ENCODE measurements around the gene KCTD19. TPM values are rescaled to one million over a fixed set of nuclear protein-coding genes. Genes with fewer than 3 reads are reported as not detected.

Gene KCTD19
- total RNA-seq, 1 experiment from 2014 or later: not detected

GRCh38 chr16:67257486-67258160, 68.9 kb downstream of the KCTD19 start:
- intact Hi-C loops (cut with micrococcal nuclease): no loop called here
- ATAC-seq (no peak), DNase-seq (no peak)
- H4K20me1 ChIP-seq (ENCODE audit: low read length): no peaks in the 10 kb centered on the region
- no peaks in the 10 kb centered on the region for H3K4me1 ChIP-seq (ENCODE audit: insufficient read depth, low read length)
- H3F3A ChIP-seq (ENCODE audit: low read length, unreplicated experiment): no peaks in the 10 kb centered on the region
- POLR2A ChIA-PET (ENCODE audit: unreplicated experiment): no interaction called here
- H3K9me3 ChIP-seq (ENCODE audit: low read length): no peaks in the 10 kb centered on the region
- no peaks in the 10 kb centered on the region for H3K9me2 ChIP-seq (replicated peaks; ENCODE audit: low read length)
- BruUV-seq (replicated peaks): no TSS peak
- H3K9ac ChIP-seq (ENCODE audit: low read length): no peak overlapping the region
- no peaks in the 10 kb centered on the region for H3K36me3 ChIP-seq (ENCODE audit: low read depth, low read length)
- no peak overlapping the region for H3K4me2 ChIP-seq (ENCODE audit: low read length)
- CTCF ChIA-PET: no interaction called here
- H3K79me2 ChIP-seq (ENCODE audit: low read length): no peaks in the 10 kb centered on the region
- TF ChIP-seq, protein P1, sequence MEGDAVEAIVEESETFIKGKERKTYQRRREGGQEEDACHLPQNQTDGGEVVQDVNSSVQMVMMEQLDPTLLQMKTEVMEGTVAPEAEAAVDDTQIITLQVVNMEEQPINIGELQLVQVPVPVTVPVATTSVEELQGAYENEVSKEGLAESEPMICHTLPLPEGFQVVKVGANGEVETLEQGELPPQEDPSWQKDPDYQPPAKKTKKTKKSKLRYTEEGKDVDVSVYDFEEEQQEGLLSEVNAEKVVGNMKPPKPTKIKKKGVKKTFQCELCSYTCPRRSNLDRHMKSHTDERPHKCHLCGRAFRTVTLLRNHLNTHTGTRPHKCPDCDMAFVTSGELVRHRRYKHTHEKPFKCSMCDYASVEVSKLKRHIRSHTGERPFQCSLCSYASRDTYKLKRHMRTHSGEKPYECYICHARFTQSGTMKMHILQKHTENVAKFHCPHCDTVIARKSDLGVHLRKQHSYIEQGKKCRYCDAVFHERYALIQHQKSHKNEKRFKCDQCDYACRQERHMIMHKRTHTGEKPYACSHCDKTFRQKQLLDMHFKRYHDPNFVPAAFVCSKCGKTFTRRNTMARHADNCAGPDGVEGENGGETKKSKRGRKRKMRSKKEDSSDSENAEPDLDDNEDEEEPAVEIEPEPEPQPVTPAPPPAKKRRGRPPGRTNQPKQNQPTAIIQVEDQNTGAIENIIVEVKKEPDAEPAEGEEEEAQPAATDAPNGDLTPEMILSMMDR (conservative IDR thresholded peaks at IDR 0.05; ENCODE audit: low read depth, low read length): no peak
- TF ChIP-seq EZH2 (IDR thresholded peaks at IDR 0.05; ENCODE audit: low read length, unreplicated experiment) (no peak), EZH2phosphoT487 (IDR thresholded peaks at IDR 0.05; ENCODE audit: borderline replicate concordance, low read length) (no peak)
- no peak overlapping the region for H3K4me3 ChIP-seq (ENCODE audit: low read length)
- no peak overlapping the region for H3K27ac ChIP-seq (ENCODE audit: low read length)
- H3K27me3 ChIP-seq (ENCODE audit: low read length): no peaks in the 10 kb centered on the region
- H2AFZ ChIP-seq (ENCODE audit: low read length): no peak overlapping the region

DNA sequence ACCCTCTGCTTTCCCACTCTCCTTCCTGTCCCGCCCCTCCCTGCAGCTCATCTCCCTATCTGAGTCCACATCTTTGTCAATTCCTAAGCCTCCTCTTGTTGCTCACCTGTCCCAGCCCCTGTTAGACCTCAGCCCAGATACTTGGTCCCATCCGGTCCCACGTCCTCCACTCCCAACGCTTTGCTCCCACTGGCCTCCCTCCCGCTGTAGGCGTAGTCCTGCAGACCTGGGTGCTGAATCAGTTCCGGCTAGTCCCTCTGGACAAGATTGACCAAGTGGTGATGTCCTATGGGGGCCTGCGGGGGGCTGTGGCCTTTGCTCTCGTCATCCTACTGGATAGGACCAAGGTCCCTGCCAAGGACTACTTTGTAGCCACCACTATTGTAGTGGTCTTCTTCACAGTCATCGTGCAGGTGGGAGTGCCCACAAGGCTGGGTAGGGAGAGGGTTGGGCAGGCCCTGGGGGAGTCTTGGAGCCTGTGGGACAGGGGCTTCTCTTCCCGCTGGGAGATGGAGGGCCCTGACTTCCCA, 69.8 kb downstream of the KCTD19 start:
- no peak overlapping the region for H2AFZ ChIP-seq (ENCODE audit: low read length)
- DNase-seq: no peak
- no peak overlapping the region for H3K4me2 ChIP-seq (ENCODE audit: low read length)
- H3K27ac ChIP-seq (ENCODE audit: low read length): no peak overlapping the region
- intact Hi-C loops (cut with micrococcal nuclease): no loop called here
- no peaks in the 10 kb centered on the region for H3K79me2 ChIP-seq (ENCODE audit: low read length)
- no peaks in the 10 kb centered on the region for H3K27me3 ChIP-seq (ENCODE audit: low read length)
- H4K20me1 ChIP-seq (ENCODE audit: low read length): no peaks in the 10 kb centered on the region
- no peak overlapping the region for H3K9ac ChIP-seq (ENCODE audit: low read length)
- ChIA-PET POLR2A (ENCODE audit: unreplicated experiment) (no interaction called here), CTCF (no interaction called here)
- TF ChIP-seq, protein P1 (conservative IDR thresholded peaks at IDR 0.05; ENCODE audit: low read depth, low read length): no peak
- TF ChIP-seq EZH2phosphoT487 (IDR thresholded peaks at IDR 0.05; ENCODE audit: borderline replicate concordance, low read length): no peak
- no peak for TF ChIP-seq EZH2 (IDR thresholded peaks at IDR 0.05; ENCODE audit: low read length, unreplicated experiment)
- no peak overlapping the region for H3K4me3 ChIP-seq (ENCODE audit: low read length)
- H3K36me3 ChIP-seq (ENCODE audit: low read depth, low read length): no peaks in the 10 kb centered on the region
- H3F3A ChIP-seq (ENCODE audit: low read length, unreplicated experiment): no peaks in the 10 kb centered on the region
- no peaks in the 10 kb centered on the region for H3K9me3 ChIP-seq (ENCODE audit: low read length)
- no peak for ATAC-seq
- no peaks in the 10 kb centered on the region for H3K4me1 ChIP-seq (ENCODE audit: insufficient read depth, low read length)
- H3K9me2 ChIP-seq (replicated peaks; ENCODE audit: low read length): no peaks in the 10 kb centered on the region
- no TSS peak for BruUV-seq (replicated peaks)

- intact Hi-C loops (cut with micrococcal nuclease): no loop called here
- H3K4me1 ChIP-seq (ENCODE audit: insufficient read depth, low read length): no peaks in the 10 kb centered on the region
- H4K20me1 ChIP-seq (ENCODE audit: low read length): no peaks in the 10 kb centered on the region
- BruUV-seq (replicated peaks): no TSS peak
- no peaks in the 10 kb centered on the region for H3K27me3 ChIP-seq (ENCODE audit: low read length)
- ATAC-seq (no peak), DNase-seq (no peak)
- ChIA-PET POLR2A (ENCODE audit: unreplicated experiment) (no interaction called here), CTCF (no interaction called here)
- no peak overlapping the region for H3K27ac ChIP-seq (ENCODE audit: low read length)
- H3K9me3 ChIP-seq (ENCODE audit: low read length): no peaks in the 10 kb centered on the region
- no peaks in the 10 kb centered on the region for H3F3A ChIP-seq (ENCODE audit: low read length, unreplicated experiment)
- H2AFZ ChIP-seq (ENCODE audit: low read length): no peak overlapping the region
- TF ChIP-seq, protein P1 (conservative IDR thresholded peaks at IDR 0.05; ENCODE audit: low read depth, low read length): no peak
- TF ChIP-seq EZH2 (IDR thresholded peaks at IDR 0.05; ENCODE audit: low read length, unreplicated experiment) (no peak), EZH2phosphoT487 (IDR thresholded peaks at IDR 0.05; ENCODE audit: borderline replicate concordance, low read length) (no peak)
- no peaks in the 10 kb centered on the region for H3K79me2 ChIP-seq (ENCODE audit: low read length)
- H3K9me2 ChIP-seq (replicated peaks; ENCODE audit: low read length): no peaks in the 10 kb centered on the region
- no peak overlapping the region for H3K4me2 ChIP-seq (ENCODE audit: low read length)
- no peaks in the 10 kb centered on the region for H3K36me3 ChIP-seq (ENCODE audit: low read depth, low read length)
- H3K9ac ChIP-seq (ENCODE audit: low read length): no peak overlapping the region
- H3K4me3 ChIP-seq (ENCODE audit: low read length): no peak overlapping the region
Measured at GRCh38 chr16:67255553-67256221, 70.9 kb downstream of the KCTD19 start.

All from PC-3 (cell line).